Vagina (tissue), 2 donors: ENCODE results near the gene JAGN1.

Source experiments
- POLR2A ChIP-seq, 2 donors: fragments of 450-650 bp; IDR thresholded peaks; one replicate each; pipeline ENCODE4 v1.6.1; 2017; ENCODE audit warnings: antibody characterized with exemption in 2 of 2, mild to moderate bottlenecking in 2 of 2, moderate library complexity in 2 of 2
- POLR2AphosphoS5 ChIP-seq, 2 donors: sonication (generic); formaldehyde crosslinking; IDR thresholded peaks; one replicate each; pipeline ENCODE4 v1.9.0; 2017; ENCODE audit warnings: antibody characterized with exemption in 2 of 2, mild to moderate bottlenecking in 2 of 2, low read depth in 1 of 2; ENCODE audit not compliant: insufficient read depth in 1 of 2
- TF ChIP-seq, protein P1 (sequence below), 3 experiments: fragments of 450-650 bp in 2 of 3; fragments of 200-600 bp in 1 of 3; sonication (generic) in 1 of 3; IDR thresholded peaks; one replicate each; pipeline ENCODE4 v1.5.1; 2017 to 2019; ENCODE audit warnings: antibody characterized with exemption in 3 of 3, mild to moderate bottlenecking in 2 of 3, moderate library complexity in 2 of 3

GRCh38 chr3:9914011-9914410 is 23.6 kb downstream of the JAGN1 start:
- TF ChIP-seq, protein P1, sequence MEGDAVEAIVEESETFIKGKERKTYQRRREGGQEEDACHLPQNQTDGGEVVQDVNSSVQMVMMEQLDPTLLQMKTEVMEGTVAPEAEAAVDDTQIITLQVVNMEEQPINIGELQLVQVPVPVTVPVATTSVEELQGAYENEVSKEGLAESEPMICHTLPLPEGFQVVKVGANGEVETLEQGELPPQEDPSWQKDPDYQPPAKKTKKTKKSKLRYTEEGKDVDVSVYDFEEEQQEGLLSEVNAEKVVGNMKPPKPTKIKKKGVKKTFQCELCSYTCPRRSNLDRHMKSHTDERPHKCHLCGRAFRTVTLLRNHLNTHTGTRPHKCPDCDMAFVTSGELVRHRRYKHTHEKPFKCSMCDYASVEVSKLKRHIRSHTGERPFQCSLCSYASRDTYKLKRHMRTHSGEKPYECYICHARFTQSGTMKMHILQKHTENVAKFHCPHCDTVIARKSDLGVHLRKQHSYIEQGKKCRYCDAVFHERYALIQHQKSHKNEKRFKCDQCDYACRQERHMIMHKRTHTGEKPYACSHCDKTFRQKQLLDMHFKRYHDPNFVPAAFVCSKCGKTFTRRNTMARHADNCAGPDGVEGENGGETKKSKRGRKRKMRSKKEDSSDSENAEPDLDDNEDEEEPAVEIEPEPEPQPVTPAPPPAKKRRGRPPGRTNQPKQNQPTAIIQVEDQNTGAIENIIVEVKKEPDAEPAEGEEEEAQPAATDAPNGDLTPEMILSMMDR (IDR thresholded peaks at IDR 0.05): no peak
- TF ChIP-seq POLR2A (IDR thresholded peaks at IDR 0.05) (no peak), POLR2AphosphoS5 (IDR thresholded peaks at IDR 0.05; ENCODE audit: insufficient read depth in 1 of 2, low read depth in 1 of 2) (no peak)
